Measurements from ENCODE around the gene ANKRD50. TPM values are rescaled to one million over a fixed set of nuclear protein-coding genes. Genes with fewer than 3 reads are reported as not detected.

Gene ANKRD50
- total RNA-seq, 1 experiment from 2014 or later: 16.5 TPM

DNA sequence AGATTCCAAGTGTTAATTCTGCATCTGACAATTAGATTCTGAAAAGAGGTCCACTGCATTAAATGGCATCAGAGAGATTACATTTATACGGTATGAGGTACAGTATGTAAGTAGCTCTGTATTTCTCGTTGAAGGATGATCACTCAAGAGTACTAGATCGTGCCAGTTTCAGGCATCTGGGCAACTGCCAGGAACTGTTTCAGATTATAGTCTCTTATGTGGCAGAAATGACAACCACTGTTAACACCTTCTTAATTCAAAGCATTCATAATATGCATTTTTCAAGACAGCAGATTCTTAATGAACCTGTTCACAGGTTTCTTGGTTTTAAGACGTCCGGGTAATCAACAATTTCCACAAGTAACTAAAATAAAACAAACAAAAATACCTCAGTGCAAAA is 1.6 kb downstream of the ANKRD50 start:
- no peak for ATAC-seq
- DNase-seq (ENCODE audit: low read depth, low spot score): no peak
- no TSS peak for BruUV-seq (replicated peaks)
- Histone ChIP-seq H3K27me3 (ENCODE audit: insufficient read depth, low read length) (no peaks in the 10 kb centered on the region), H3K4me1 (ENCODE audit: control insufficient read depth in 1 of 2, insufficient read depth in 2 of 2, low read length in 2 of 2) (peaks cover 13 to 16% of the 10 kb centered on the region in 2 experiments; a peak in 3 of 4 replicates), H4K20me1 (ENCODE audit: insufficient read depth) (no peaks in the 10 kb centered on the region), H3K9ac (ENCODE audit: low read length) (peak overlapping the region; percentile 79), H3K9me2 (ENCODE audit: insufficient read depth) (no peaks in the 10 kb centered on the region), H3K4me3 (replicated peaks in 1 of 2; ENCODE audit: low read depth in 1 of 2, low read length in 2 of 2) (peak overlapping the region; percentile 68 to 72), H3K9me3 (ENCODE audit: control insufficient read depth in 1 of 2, insufficient read depth in 1 of 2, low read depth in 1 of 2, low read length in 2 of 2) (no peaks in the 10 kb centered on the region), H3K27ac (ENCODE audit: low read depth, low read length) (peak overlapping the region; percentile 95; the same call in 1 of the 2 replicates), H3K36me3 (ENCODE audit: control insufficient read depth in 1 of 2, insufficient read depth in 2 of 2, low read length in 2 of 2) (no peaks in the 10 kb centered on the region), H3K4me2 (ENCODE audit: low read length) (peak overlapping the region; percentile 75), H2AFZ (ENCODE audit: low read depth, low read length, poor library complexity, severe bottlenecking) (no peak overlapping the region), H3K79me2 (ENCODE audit: insufficient read depth, low read length) (peaks cover 59% of the 10 kb centered on the region)
- ChIA-PET RAD21 (ENCODE audit: low non-redundant PET in 1 of 2, low total read pairs in 2 of 2, uncharacterized antibody in 2 of 2, unreplicated experiment in 2 of 2) (interaction anchor here in 1 of 2 experiments (0.6 kb wide), 1 partner anchor 457 kb away, joined by 3 read pairs; no protein-coding TSS in a partner anchor), CTCF (no interaction called here), POLR2A (no interaction called here)
- TF ChIP-seq SP1 (IDR thresholded peaks at IDR 0.05; ENCODE audit: low read depth) (no peak), ZFX (IDR thresholded peaks at IDR 0.05) (no peak), RAD21 (IDR thresholded peaks at IDR 0.05; ENCODE audit: low read depth) (no peak), EGR1 (IDR thresholded peaks at IDR 0.05; ENCODE audit: low read depth) (no peak), TCF7L2 (IDR thresholded peaks at IDR 0.05; ENCODE audit: borderline replicate concordance, extremely low read depth, insufficient read depth, insufficient read length) (no peak), JUND (IDR thresholded peaks at IDR 0.05) (no peak), SRF (IDR thresholded peaks at IDR 0.05; ENCODE audit: low read depth) (no peak), CEBPB (IDR thresholded peaks at IDR 0.05; ENCODE audit: low read depth) (no peak), CBX3 (IDR thresholded peaks at IDR 0.05; ENCODE audit: low read depth) (no peak), ZNF274 (IDR thresholded peaks at IDR 0.05; ENCODE audit: low read depth, low read length) (no peak), YY1 (IDR thresholded peaks at IDR 0.05; ENCODE audit: extremely low read depth, insufficient replicate concordance, low read depth, low read length) (no peak), ELF1 (IDR thresholded peaks at IDR 0.05; ENCODE audit: borderline replicate concordance, low read depth) (no peak), EZH2 (IDR thresholded peaks at IDR 0.05) (no peak), POLR2AphosphoS5 (IDR thresholded peaks at IDR 0.05; ENCODE audit: low read depth, low read length) (no peak)
- TF ChIP-seq, protein P1, sequence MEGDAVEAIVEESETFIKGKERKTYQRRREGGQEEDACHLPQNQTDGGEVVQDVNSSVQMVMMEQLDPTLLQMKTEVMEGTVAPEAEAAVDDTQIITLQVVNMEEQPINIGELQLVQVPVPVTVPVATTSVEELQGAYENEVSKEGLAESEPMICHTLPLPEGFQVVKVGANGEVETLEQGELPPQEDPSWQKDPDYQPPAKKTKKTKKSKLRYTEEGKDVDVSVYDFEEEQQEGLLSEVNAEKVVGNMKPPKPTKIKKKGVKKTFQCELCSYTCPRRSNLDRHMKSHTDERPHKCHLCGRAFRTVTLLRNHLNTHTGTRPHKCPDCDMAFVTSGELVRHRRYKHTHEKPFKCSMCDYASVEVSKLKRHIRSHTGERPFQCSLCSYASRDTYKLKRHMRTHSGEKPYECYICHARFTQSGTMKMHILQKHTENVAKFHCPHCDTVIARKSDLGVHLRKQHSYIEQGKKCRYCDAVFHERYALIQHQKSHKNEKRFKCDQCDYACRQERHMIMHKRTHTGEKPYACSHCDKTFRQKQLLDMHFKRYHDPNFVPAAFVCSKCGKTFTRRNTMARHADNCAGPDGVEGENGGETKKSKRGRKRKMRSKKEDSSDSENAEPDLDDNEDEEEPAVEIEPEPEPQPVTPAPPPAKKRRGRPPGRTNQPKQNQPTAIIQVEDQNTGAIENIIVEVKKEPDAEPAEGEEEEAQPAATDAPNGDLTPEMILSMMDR (IDR thresholded peaks at IDR 0.05 in 2 of 3, conservative IDR thresholded peaks at IDR 0.05 in 1 of 3; ENCODE audit: borderline replicate concordance in 1 of 3, insufficient read depth in 1 of 3, low read depth in 2 of 3, low read length in 2 of 3): no peak
- TF ChIP-seq, protein P2, sequence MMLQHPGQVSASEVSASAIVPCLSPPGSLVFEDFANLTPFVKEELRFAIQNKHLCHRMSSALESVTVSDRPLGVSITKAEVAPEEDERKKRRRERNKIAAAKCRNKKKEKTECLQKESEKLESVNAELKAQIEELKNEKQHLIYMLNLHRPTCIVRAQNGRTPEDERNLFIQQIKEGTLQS (IDR thresholded peaks at IDR 0.05): no peak
- TF ChIP-seq, protein P3, sequence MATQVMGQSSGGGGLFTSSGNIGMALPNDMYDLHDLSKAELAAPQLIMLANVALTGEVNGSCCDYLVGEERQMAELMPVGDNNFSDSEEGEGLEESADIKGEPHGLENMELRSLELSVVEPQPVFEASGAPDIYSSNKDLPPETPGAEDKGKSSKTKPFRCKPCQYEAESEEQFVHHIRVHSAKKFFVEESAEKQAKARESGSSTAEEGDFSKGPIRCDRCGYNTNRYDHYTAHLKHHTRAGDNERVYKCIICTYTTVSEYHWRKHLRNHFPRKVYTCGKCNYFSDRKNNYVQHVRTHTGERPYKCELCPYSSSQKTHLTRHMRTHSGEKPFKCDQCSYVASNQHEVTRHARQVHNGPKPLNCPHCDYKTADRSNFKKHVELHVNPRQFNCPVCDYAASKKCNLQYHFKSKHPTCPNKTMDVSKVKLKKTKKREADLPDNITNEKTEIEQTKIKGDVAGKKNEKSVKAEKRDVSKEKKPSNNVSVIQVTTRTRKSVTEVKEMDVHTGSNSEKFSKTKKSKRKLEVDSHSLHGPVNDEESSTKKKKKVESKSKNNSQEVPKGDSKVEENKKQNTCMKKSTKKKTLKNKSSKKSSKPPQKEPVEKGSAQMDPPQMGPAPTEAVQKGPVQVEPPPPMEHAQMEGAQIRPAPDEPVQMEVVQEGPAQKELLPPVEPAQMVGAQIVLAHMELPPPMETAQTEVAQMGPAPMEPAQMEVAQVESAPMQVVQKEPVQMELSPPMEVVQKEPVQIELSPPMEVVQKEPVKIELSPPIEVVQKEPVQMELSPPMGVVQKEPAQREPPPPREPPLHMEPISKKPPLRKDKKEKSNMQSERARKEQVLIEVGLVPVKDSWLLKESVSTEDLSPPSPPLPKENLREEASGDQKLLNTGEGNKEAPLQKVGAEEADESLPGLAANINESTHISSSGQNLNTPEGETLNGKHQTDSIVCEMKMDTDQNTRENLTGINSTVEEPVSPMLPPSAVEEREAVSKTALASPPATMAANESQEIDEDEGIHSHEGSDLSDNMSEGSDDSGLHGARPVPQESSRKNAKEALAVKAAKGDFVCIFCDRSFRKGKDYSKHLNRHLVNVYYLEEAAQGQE (IDR thresholded peaks at IDR 0.05; ENCODE audit: low read depth): no peak
- TF ChIP-seq, protein P4, sequence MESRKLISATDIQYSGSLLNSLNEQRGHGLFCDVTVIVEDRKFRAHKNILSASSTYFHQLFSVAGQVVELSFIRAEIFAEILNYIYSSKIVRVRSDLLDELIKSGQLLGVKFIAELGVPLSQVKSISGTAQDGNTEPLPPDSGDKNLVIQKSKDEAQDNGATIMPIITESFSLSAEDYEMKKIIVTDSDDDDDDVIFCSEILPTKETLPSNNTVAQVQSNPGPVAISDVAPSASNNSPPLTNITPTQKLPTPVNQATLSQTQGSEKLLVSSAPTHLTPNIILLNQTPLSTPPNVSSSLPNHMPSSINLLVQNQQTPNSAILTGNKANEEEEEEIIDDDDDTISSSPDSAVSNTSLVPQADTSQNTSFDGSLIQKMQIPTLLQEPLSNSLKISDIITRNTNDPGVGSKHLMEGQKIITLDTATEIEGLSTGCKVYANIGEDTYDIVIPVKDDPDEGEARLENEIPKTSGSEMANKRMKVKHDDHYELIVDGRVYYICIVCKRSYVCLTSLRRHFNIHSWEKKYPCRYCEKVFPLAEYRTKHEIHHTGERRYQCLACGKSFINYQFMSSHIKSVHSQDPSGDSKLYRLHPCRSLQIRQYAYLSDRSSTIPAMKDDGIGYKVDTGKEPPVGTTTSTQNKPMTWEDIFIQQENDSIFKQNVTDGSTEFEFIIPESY (IDR thresholded peaks at IDR 0.05; ENCODE audit: extremely low read depth, insufficient replicate concordance, low read length): no peak
- intact Hi-C loops (cut with micrococcal nuclease): loop anchor here (1.0 to 10.0 kb wide), 4 partner anchors 21 to 379 kb away; no protein-coding TSS in a partner anchor

Data from HCT116 (cell line).